HG03196 (cell line): ENCODE data around the gene TBL1X.

Experiments
- ATAC-seq: cut with Tn5 transposase; IDR thresholded peaks from one replicate; pipeline ENCODE4 v1.9.1; 2021; ENCODE audit not compliant: unreplicated experiment

Gene TBL1X

GRCh38 chrX:9578083-9578779 is 113.4 kb downstream of the TBL1X start:
- ATAC-seq = no peak

- ATAC-seq = no peak
These were observed 117.0 kb downstream of the TBL1X start for GRCh38 chrX:9581771-9582385.

- no peak for ATAC-seq
These were observed 118.1 kb downstream of the TBL1X start for GRCh38 chrX:9582956-9583355.

- ATAC-seq = no peak
These were observed 122.1 kb downstream of the TBL1X start for GRCh38 chrX:9586992-9587392.

- no peak for ATAC-seq
These were observed 122.8 kb downstream of the TBL1X start for GRCh38 chrX:9587642-9588041.

- ATAC-seq = no peak
These were observed 126.6 kb downstream of the TBL1X start for GRCh38 chrX:9591496-9591895.

GRCh38 chrX:9593756-9594155 is 128.9 kb downstream of the TBL1X start:
- no peak for ATAC-seq

GRCh38 chrX:9595174-9595573 is 130.3 kb downstream of the TBL1X start:
- no peak for ATAC-seq

GRCh38 chrX:9596837-9597236 is 132.0 kb downstream of the TBL1X start:
- no peak for ATAC-seq

GRCh38 chrX:9597361-9598035 is 132.6 kb downstream of the TBL1X start:
- no peak for ATAC-seq

GRCh38 chrX:9598344-9598743 is 133.5 kb downstream of the TBL1X start:
- ATAC-seq = no peak

- no peak for ATAC-seq
These were observed 139.5 kb downstream of the TBL1X start for GRCh38 chrX:9604111-9604907.

GRCh38 chrX:9604908-9605306 is 140.0 kb downstream of the TBL1X start:
- no peak for ATAC-seq

GRCh38 chrX:9605484-9605883 is 140.6 kb downstream of the TBL1X start:
- ATAC-seq = no peak

GRCh38 chrX:9606971-9607370 is 142.1 kb downstream of the TBL1X start:
- ATAC-seq = no peak

- no peak for ATAC-seq
These were observed 144.6 kb downstream of the TBL1X start for GRCh38 chrX:9609499-9609898.

- ATAC-seq = no peak
These were observed 145.1 kb downstream of the TBL1X start for GRCh38 chrX:9609987-9610386.

- no peak for ATAC-seq
These were observed 146.0 kb downstream of the TBL1X start for GRCh38 chrX:9610771-9611392.

- no peak for ATAC-seq
These were observed 146.7 kb downstream of the TBL1X start for GRCh38 chrX:9611436-9612145.

GRCh38 chrX:9612146-9612505 is 147.3 kb downstream of the TBL1X start:
- no peak for ATAC-seq

GRCh38 chrX:9614016-9614415 is 149.2 kb downstream of the TBL1X start:
- no peak for ATAC-seq
